NCI-H2107 treated with DMSO at 0.1 percent for 48 hours (cell line): ENCODE data around the gene SEBOX.

Experiments used
- DNase-seq: peaks from one replicate; lab custom pipeline; 2025; ENCODE audit not compliant: unreplicated experiment; lab: John Stamatoyannopoulos, UW

SEBOX gene, protein sequence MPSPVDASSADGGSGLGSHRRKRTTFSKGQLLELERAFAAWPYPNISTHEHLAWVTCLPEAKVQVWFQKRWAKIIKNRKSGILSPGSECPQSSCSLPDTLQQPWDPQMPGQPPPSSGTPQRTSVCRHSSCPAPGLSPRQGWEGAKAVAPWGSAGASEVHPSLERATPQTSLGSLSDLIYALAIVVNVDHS

DNA sequence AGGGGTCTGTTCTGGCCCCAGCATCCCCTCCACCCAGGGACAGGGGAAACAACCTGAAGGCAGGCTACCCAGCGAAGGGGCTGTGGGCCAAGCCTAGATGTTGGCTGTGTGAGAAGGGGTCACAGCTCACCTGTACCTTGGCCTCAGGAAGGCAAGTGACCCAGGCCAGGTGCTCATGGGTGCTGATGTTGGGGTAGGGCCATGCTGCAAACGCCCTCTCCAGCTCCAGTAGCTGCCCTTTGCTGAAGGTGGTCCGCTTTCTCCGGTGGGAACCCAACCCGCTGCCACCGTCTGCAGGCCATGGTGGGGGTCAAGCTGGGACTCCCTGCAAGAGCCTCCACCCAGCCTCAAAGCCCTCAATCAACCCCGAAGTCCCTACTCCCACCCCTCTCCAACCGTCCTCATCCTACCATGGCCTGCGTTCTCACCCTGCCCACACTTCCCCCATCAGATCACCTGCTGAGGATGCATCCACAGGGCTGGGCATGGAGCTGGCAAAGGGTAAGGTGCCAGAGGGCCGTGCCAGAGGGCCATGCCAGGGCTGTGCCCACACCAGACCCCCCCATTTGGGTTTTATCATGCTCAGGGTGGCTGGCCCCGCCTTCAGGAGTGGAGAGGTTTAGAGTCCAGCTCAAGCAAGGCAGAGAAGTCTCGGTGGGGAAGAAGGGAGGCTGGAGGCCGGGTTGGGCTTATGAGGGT lies at the start of gene SEBOX:
Gene SEBOX, minus strand, starts transcription at position 535 of the 699 bp plus-strand sequence. Its CDS starts 48 bp downstream, at position 487.
- no peak for DNase-seq

- no peak for DNase-seq
Measured at GRCh38 chr17:28413804-28414203, 48.8 kb upstream of the SEBOX start.

GRCh38 chr17:28412099-28412498 lies 47.1 kb upstream of the SEBOX start:
- DNase-seq: no peak

DNA sequence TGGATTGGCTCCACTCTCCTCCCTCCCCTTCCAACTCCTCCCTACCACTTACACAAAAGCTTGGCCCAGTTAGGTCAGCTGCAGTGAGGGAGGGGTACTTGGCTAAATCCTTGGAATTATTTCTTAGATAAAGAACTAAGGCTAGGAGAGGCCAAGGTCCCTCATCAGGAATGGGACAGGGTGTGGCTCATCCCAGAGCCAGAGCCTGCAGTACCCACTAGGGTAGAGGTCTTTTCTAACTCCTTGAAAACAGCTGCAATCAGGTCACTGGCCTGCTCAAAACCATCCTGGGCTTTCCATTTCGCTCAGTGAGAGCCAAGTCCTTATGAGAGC lies 42.9 kb upstream of the SEBOX start:
- DNase-seq: no peak

- no peak for DNase-seq
Measured at GRCh38 chr17:28407130-28407973, 42.4 kb upstream of the SEBOX start.

DNA sequence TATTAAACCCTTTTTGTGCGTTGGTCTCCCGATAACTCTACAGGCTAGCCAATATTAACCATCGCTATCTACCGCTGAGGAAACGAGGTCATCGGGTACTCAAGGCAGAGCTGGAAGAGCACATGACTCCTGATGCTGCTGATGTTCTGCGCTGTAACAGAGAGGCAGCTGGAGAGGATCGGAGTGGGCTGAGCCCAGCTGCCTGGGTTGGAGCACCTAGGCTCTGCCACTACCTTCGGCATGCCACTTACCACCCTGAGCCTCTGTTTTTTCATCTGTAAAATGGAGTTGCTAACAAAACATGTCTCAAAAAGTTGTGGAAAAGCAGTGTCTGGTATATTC lies 41.4 kb upstream of the SEBOX start:
- peak; percentile 9 for DNase-seq

- peak; percentile 23 for DNase-seq
Measured at GRCh38 chr17:28405632-28406472, 40.9 kb upstream of the SEBOX start, which contains the start of gene SLC46A1. Gene SLC46A1 (minus strand): TSS chr17:28406212. CDS start chr17:28406114, 98 bp downstream.

DNA sequence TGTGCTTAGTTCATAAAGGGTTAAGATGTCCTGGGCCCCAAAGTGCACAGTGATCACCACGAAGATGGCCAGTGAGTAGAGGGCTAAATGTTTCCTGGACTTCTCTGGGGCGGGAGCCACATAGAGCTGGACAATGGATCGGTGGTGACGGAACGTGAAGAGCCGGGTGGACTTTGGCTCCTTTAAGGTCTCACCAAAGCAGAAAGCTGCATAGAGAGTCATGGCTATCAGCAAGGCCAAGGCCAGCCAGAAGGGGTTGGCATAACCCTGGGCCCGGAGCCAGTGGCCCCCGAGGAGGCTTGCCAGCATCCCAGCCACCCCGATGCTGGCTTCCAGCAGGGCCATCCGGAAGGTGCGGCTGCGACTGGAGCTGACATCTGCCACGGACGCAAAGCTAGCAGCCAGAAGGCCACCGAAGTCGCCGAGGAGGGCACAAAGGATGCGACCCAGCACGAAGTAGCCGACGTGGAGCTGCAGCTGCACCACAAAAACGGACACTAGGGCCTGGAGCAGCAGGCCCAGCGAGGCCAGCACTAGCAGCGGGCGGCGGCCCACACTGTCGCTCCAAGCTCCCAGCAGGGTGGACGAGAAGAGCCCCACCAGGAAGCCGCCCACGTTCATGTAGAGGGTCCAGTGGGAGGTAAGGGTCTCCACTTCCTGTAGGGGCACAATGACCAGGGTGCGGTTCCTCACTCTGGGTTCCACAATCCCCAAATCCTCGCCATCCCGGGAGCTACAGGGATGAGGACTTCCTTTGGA lies 40.0 kb upstream of the SEBOX start:
- no peak for DNase-seq

GRCh38 chr17:28404461-28404811 lies 39.4 kb upstream of the SEBOX start:
- DNase-seq: no peak

DNA sequence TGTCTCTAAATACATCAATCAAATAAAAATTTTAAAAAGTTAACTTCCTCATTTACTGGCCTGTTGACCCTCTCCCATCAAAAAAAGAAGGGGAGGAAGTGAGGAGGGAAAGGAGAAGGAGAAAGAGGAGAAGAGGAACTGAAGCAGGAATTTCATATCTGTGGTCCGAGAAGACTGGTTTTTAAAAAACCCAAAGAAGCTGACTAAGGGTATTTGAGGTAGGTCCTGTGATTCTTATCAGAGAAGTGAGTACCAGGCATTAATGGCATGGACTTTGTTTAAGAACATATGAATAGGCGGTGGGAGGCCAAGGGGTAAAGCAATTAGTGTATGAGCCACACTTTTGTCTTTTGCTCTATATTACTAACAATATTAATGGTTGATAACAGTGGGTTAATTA lies 39.0 kb upstream of the SEBOX start:
- no peak for DNase-seq

DNA sequence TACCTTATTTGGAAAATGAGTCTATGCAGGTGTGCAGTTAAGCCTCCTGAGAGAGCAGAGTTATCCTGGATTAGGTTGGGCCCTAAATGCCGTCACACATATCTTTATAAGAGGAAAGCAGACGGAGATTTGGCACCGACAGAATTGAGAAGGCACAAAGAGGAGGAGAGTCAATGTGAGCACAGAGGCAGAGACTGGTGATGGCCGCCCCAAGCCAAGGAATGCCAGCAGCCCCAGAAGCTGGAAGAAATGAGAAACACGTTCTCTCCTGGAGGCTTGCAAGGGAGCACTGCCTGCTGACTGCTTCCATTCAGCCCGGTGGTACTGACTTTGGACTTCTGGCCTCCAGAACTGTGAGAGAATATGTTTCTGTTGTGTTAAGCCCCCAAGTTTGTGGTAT lies 37.8 kb upstream of the SEBOX start:
- no peak for DNase-seq

- DNase-seq: no peak
Measured at GRCh38 chr17:28402224-28402630, 37.2 kb upstream of the SEBOX start.

- DNase-seq: no peak
Measured at GRCh38 chr17:28399808-28400207, 34.8 kb upstream of the SEBOX start.

- no peak for DNase-seq
Measured at GRCh38 chr17:28398280-28398981, 33.4 kb upstream of the SEBOX start.

GRCh38 chr17:28397687-28398279 lies 32.8 kb upstream of the SEBOX start:
- no peak for DNase-seq

- no peak for DNase-seq
Measured at GRCh38 chr17:28397275-28397674, 32.3 kb upstream of the SEBOX start.

- DNase-seq: no peak
Measured at GRCh38 chr17:28396635-28397239, 31.7 kb upstream of the SEBOX start.

DNA sequence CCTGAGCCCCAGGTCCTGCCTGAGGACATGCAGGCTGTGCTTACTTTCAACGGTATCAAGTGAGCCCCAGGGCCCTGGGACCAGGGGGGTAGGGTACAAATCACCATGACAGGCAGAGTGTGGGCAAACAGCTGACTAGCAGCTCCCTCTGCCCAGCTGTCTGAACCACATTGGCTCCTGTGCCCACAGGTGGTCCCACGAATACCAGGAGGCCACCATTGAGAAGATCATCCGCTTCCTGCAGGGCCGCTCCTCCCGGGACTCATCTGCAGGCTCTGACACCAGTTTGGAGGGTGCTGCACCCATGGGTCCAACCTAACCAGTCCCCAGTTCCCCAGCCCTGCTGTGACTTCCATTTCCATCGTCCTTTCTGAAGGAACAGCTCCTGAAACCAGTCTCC lies 31.0 kb upstream of the SEBOX start:
- DNase-seq: no peak

DNA sequence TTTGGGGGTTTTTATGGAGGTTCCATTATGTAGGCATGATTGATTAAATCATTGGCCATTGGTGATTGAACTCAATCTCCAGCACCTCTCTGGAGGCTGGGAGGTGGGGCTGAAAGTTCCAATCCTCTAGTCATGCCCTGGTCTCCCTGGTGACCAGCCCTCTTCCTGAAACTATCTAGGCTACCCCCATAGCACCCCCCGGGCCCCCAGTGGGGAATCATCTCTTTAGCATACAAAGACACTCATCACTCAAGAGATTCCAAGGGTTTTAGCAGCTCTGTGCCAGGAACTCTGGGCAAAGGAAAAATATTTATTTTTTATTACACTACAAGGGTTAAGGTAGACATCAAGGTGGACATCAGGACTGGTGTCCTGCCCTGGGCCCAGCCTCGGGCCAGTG lies 30.4 kb upstream of the SEBOX start:
- no peak for DNase-seq
